PC-9 (cell line): ENCODE results near the gene PRM2. TPM values are rescaled to one million over a fixed set of nuclear protein-coding genes. Genes with fewer than 3 reads are reported as not detected.

Source experiments
- BruUV-seq: library from RNA; stranded (reverse); fragments of 400-500 nt; replicated peaks from 2 replicates; lab custom pipeline; 2021; lab: Mats Ljungman, UMichigan
- CTCF ChIA-PET: fragments of 300-600 bp; sonication (Branson Sonifier 250); formaldehyde crosslinking; loops from one replicate; lab custom pipeline; 2022; ENCODE audit warnings: antibody characterized with exemption; lab: Charles Lee
- POLR2A ChIA-PET: fragments of 300-600 bp; sonication (Branson Sonifier 250); formaldehyde crosslinking; loops from one replicate; lab custom pipeline; 2022; ENCODE audit warnings: antibody characterized with exemption; ENCODE audit not compliant: unreplicated experiment; lab: Charles Lee
- DNase-seq, 2 experiments: peaks; one replicate each; pipeline versions ENCODE4 v3.0.0 to v3.0.0-alpha.2; 2015 to 2022; ENCODE audit warnings: mixed read lengths in 1 of 2
- H2AFZ ChIP-seq: fragments of 200-600 bp; sonication (generic); 2 replicates; pipeline ENCODE4 v1.8.1; 2017; ENCODE audit warnings: antibody characterized with exemption
- H3F3A ChIP-seq: fragments of 200-600 bp; sonication (generic); 2 replicates; pipeline ENCODE4 v1.8.1; 2017; ENCODE audit warnings: antibody characterized with exemption, mild to moderate bottlenecking, low read depth; ENCODE audit not compliant: insufficient read depth
- H3K27ac ChIP-seq: fragments of 200-600 bp; sonication (generic); 2 replicates; pipeline ENCODE4 v1.6.1; 2016; ENCODE audit warnings: mixed run types
- H3K27me3 ChIP-seq: fragments of 200-600 bp; sonication (generic); 2 replicates; pipeline ENCODE4 v1.6.1; 2016; ENCODE audit warnings: low read depth, mixed run types; ENCODE audit not compliant: insufficient read depth
- H3K36me3 ChIP-seq: fragments of 200-600 bp; sonication (generic); 2 replicates; pipeline ENCODE4 v1.6.1; 2016; ENCODE audit warnings: low read depth, mixed run types
- H3K4me1 ChIP-seq: fragments of 200-600 bp; sonication (generic); replicated peaks from 2 replicates; pipeline ENCODE4 v1.6.1; 2016; ENCODE audit warnings: mixed run types; ENCODE audit not compliant: insufficient read depth
- H3K4me2 ChIP-seq: fragments of 200-600 bp; sonication (generic); 2 replicates; pipeline ENCODE4 v1.6.1; 2017; ENCODE audit warnings: mixed run types
- H3K4me3 ChIP-seq: fragments of 200-600 bp; sonication (generic); 2 replicates; pipeline ENCODE4 v1.6.1; 2016; ENCODE audit warnings: mixed run types
- H3K79me2 ChIP-seq: fragments of 200-600 bp; sonication (generic); 2 replicates; pipeline ENCODE4 v1.6.1; 2017; ENCODE audit warnings: low read depth, mixed run types
- H3K9me2 ChIP-seq: fragments of 200-600 bp; sonication (generic); 2 replicates; pipeline ENCODE4 v1.8.1; 2017; ENCODE audit warnings: mild to moderate bottlenecking; ENCODE audit not compliant: insufficient read depth
- H3K9me3 ChIP-seq: fragments of 200-600 bp; sonication (generic); 2 replicates; pipeline ENCODE4 v1.8.1; 2016; ENCODE audit warnings: low read depth; ENCODE audit not compliant: insufficient read depth
- H4K20me1 ChIP-seq: fragments of 200-600 bp; sonication (generic); 2 replicates; pipeline ENCODE4 v1.8.1; 2017; ENCODE audit not compliant: insufficient read depth
- EZH2 ChIP-seq: fragments of 200-600 bp; sonication (generic); IDR thresholded peaks from 2 replicates; pipeline ENCODE4 v1.8.0; 2017; ENCODE audit warnings: antibody characterized with exemption, low read depth
- intact Hi-C: fragments of 100-400 bp; cut with micrococcal nuclease; formaldehyde crosslinking; loops from one replicate; pipeline ENCODE4 v1.10.0; 2022; ENCODE audit not compliant: unreplicated experiment
- total RNA-seq: library from RNA; stranded (reverse); gene quantifications from 2 replicates; pipeline ENCODE4 v1.2.3, GENCODE V29; 2021
- TF ChIP-seq, protein P1 (sequence below): fragments of 200-600 bp; sonication (generic); conservative IDR thresholded peaks from 2 replicates; pipeline ENCODE4 v1.6.1; 2017; ENCODE audit warnings: mixed run types, antibody characterized with exemption, mild to moderate bottlenecking, moderate library complexity

Gene PRM2
- total RNA-seq, 1 experiment from 2014 or later = not detected

GRCh38 chr16:11262915-11263314 lies 13.4 kb downstream of the PRM2 start:
- intact Hi-C loops = no loop called here
- TF ChIP-seq, protein P1, sequence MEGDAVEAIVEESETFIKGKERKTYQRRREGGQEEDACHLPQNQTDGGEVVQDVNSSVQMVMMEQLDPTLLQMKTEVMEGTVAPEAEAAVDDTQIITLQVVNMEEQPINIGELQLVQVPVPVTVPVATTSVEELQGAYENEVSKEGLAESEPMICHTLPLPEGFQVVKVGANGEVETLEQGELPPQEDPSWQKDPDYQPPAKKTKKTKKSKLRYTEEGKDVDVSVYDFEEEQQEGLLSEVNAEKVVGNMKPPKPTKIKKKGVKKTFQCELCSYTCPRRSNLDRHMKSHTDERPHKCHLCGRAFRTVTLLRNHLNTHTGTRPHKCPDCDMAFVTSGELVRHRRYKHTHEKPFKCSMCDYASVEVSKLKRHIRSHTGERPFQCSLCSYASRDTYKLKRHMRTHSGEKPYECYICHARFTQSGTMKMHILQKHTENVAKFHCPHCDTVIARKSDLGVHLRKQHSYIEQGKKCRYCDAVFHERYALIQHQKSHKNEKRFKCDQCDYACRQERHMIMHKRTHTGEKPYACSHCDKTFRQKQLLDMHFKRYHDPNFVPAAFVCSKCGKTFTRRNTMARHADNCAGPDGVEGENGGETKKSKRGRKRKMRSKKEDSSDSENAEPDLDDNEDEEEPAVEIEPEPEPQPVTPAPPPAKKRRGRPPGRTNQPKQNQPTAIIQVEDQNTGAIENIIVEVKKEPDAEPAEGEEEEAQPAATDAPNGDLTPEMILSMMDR = no peak
- no peak for TF ChIP-seq EZH2
- CTCF ChIA-PET = no interaction called here

GRCh38 chr16:11260596-11260966 lies 15.7 kb downstream of the PRM2 start:
- no peaks in the 10 kb centered on the region for H4K20me1 ChIP-seq
- intact Hi-C loops = no loop called here
- TF ChIP-seq, protein P1 = no peak
- no peak for TF ChIP-seq EZH2
- no peak overlapping the region for H3K4me3 ChIP-seq
- DNase-seq = no peak
- CTCF ChIA-PET = interaction anchor here (0.7 kb wide), 1 partner anchor 646 kb away, joined by 7 read pairs; no protein-coding TSS in a partner anchor
- no peaks in the 10 kb centered on the region for H3K9me2 ChIP-seq
- H3F3A ChIP-seq = peaks cover 7% of the 10 kb centered on the region; the same call in 1 of the 2 replicates
- POLR2A ChIA-PET = interaction anchor here (0.5 to 0.7 kb wide), 2 partner anchors 56 to 220 kb away, joined by 3 to 10 read pairs; no protein-coding TSS in a partner anchor
- H3K79me2 ChIP-seq = no peaks in the 10 kb centered on the region
- no peaks in the 10 kb centered on the region for H3K36me3 ChIP-seq
- H3K9me3 ChIP-seq = no peaks in the 10 kb centered on the region
- no peaks in the 10 kb centered on the region for H3K27me3 ChIP-seq
- BruUV-seq = no TSS peak
- H3K27ac ChIP-seq = no peak overlapping the region
- H3K4me2 ChIP-seq = no peak overlapping the region
- H2AFZ ChIP-seq = no peak overlapping the region
- H3K4me1 ChIP-seq = peaks cover 10% of the 10 kb centered on the region

More at GRCh38 chr16:11262915-11263314, 13.4 kb downstream of the PRM2 start:
- H3K4me3 ChIP-seq = no peak overlapping the region
- no peaks in the 10 kb centered on the region for H3K27me3 ChIP-seq
- no peak for DNase-seq
- H3F3A ChIP-seq = no peaks in the 10 kb centered on the region; the same call in 1 of the 2 replicates
- H3K36me3 ChIP-seq = no peaks in the 10 kb centered on the region
- H3K9me2 ChIP-seq = no peaks in the 10 kb centered on the region
- H4K20me1 ChIP-seq = no peaks in the 10 kb centered on the region
- POLR2A ChIA-PET = interaction anchor here (0.6 kb wide), 1 partner anchor 21 kb away, joined by 5 read pairs; no protein-coding TSS in a partner anchor
- no peak overlapping the region for H2AFZ ChIP-seq
- no peak overlapping the region for H3K4me2 ChIP-seq
- H3K27ac ChIP-seq = no peak overlapping the region
- no peaks in the 10 kb centered on the region for H3K79me2 ChIP-seq
- no peaks in the 10 kb centered on the region for H3K9me3 ChIP-seq
- no peaks in the 10 kb centered on the region for H3K4me1 ChIP-seq
- no TSS peak for BruUV-seq

GRCh38 chr16:11259655-11260595 lies 16.4 kb downstream of the PRM2 start:
- TF ChIP-seq EZH2 = no peak
- TF ChIP-seq, protein P1 = no peak
- Histone ChIP-seq H2AFZ (no peak overlapping the region), H3K79me2 (no peaks in the 10 kb centered on the region), H3F3A (peaks cover 7% of the 10 kb centered on the region; the same call in 1 of the 2 replicates), H3K4me2 (no peak overlapping the region), H3K36me3 (no peaks in the 10 kb centered on the region), H3K9me2 (no peaks in the 10 kb centered on the region), H4K20me1 (no peaks in the 10 kb centered on the region), H3K4me3 (no peak overlapping the region), H3K9me3 (no peaks in the 10 kb centered on the region), H3K4me1 (peaks cover 10% of the 10 kb centered on the region), H3K27ac (no peak overlapping the region), H3K27me3 (no peaks in the 10 kb centered on the region)
- no TSS peak for BruUV-seq
- POLR2A ChIA-PET = interaction anchor here (0.5 to 0.7 kb wide), 2 partner anchors 57 to 219 kb away, joined by 3 to 10 read pairs; no protein-coding TSS in a partner anchor
- CTCF ChIA-PET = interaction anchor here (1.3 kb wide), 2 partner anchors 37 to 276 kb away, joined by 3 to 4 read pairs; no protein-coding TSS in a partner anchor
- DNase-seq = no peak
- intact Hi-C loops = loop anchor here (5.0 to 10.0 kb wide), 3 partner anchors 37 to 205 kb away; no protein-coding TSS in a partner anchor
